GM19239 (cell line): Measurements from ENCODE around the gene DDHD1.

Source experiments
- DNase-seq: peaks from one replicate; pipeline ENCODE4 v3.0.0; 2011; ENCODE audit warnings: low spot score; ENCODE audit not compliant: insufficient read length
- FAIRE-seq: peaks from 2 replicates; lab custom pipeline; 2011; peaks lifted over from hg19 to GRCh38; lab: Jason Lieb, UNC

Gene DDHD1

GRCh38 chr14:53038629-53039028, 114.5 kb downstream of the DDHD1 start:
- no peak for FAIRE-seq

GRCh38 chr14:53037016-53037415, 116.1 kb downstream of the DDHD1 start:
- DNase-seq (no peak), FAIRE-seq (no peak)

More at GRCh38 chr14:53038629-53039028, 114.5 kb downstream of the DDHD1 start:
- no peak for DNase-seq

GRCh38 chr14:53035336-53036210, 117.5 kb downstream of the DDHD1 start:
- DNase-seq (no peak), FAIRE-seq (peak; percentile 26)

GRCh38 chr14:53034688-53035230, 118.4 kb downstream of the DDHD1 start:
- no peak for FAIRE-seq
- no peak for DNase-seq

GRCh38 chr14:53034036-53034435, 119.1 kb downstream of the DDHD1 start:
- FAIRE-seq: no peak

GRCh38 chr14:53032838-53033390, 120.2 kb downstream of the DDHD1 start:
- FAIRE-seq: no peak
- no peak for DNase-seq

More at GRCh38 chr14:53034036-53034435, 119.1 kb downstream of the DDHD1 start:
- DNase-seq: no peak

GRCh38 chr14:53032161-53032803, 120.8 kb downstream of the DDHD1 start:
- FAIRE-seq (no peak), DNase-seq (no peak)

GRCh38 chr14:53027562-53027961, 125.6 kb downstream of the DDHD1 start:
- FAIRE-seq: no peak
- DNase-seq: no peak

GRCh38 chr14:53027041-53027440, 126.1 kb downstream of the DDHD1 start:
- DNase-seq: no peak
- no peak for FAIRE-seq

GRCh38 chr14:53023325-53023724, 129.8 kb downstream of the DDHD1 start:
- FAIRE-seq (no peak), DNase-seq (no peak)

- DNase-seq (no peak), FAIRE-seq (no peak)
These were observed 130.5 kb downstream of the DDHD1 start for GRCh38 chr14:53022593-53022992.

GRCh38 chr14:53020193-53020932, 132.8 kb downstream of the DDHD1 start:
- DNase-seq (no peak), FAIRE-seq (no peak)

GRCh38 chr14:53019406-53019805, 133.7 kb downstream of the DDHD1 start:
- FAIRE-seq: no peak
- no peak for DNase-seq

GRCh38 chr14:53017837-53018236, 135.3 kb downstream of the DDHD1 start:
- FAIRE-seq (no peak), DNase-seq (no peak)

- DNase-seq: no peak
- no peak for FAIRE-seq
These were observed 136.2 kb downstream of the DDHD1 start for GRCh38 chr14:53016919-53017318.

- FAIRE-seq (no peak), DNase-seq (no peak)
These were observed 136.6 kb downstream of the DDHD1 start for GRCh38 chr14:53016491-53016890.

GRCh38 chr14:53011053-53011462, 142.1 kb downstream of the DDHD1 start:
- FAIRE-seq (no peak), DNase-seq (no peak)

GRCh38 chr14:53010193-53011040, 142.7 kb downstream of the DDHD1 start:
- no peak for DNase-seq

GRCh38 chr14:53006931-53007562, 146.1 kb downstream of the DDHD1 start:
- no peak for FAIRE-seq

More at GRCh38 chr14:53010193-53011040, 142.7 kb downstream of the DDHD1 start:
- no peak for FAIRE-seq

More at GRCh38 chr14:53006931-53007562, 146.1 kb downstream of the DDHD1 start:
- DNase-seq: no peak
